Osteoblast (primary cell): ENCODE measurements around the gene ARHGAP44. TPM values are rescaled to one million over a fixed set of nuclear protein-coding genes. Genes with fewer than 3 reads are reported as not detected.

Source experiments
- DNase-seq: peaks from one replicate; pipeline ENCODE4 v3.0.0; 2011; ENCODE audit warnings: low spot score, mixed read lengths; ENCODE audit not compliant: insufficient read length; ENCODE audit errors: missing footprints
- H2AFZ ChIP-seq: 2 replicates; pipeline ENCODE4 v1.6.0; 2011; ENCODE audit warnings: mild to moderate bottlenecking, low read length
- H3K27ac ChIP-seq: 2 replicates; pipeline ENCODE4 v1.5.1; 2011; ENCODE audit warnings: mild to moderate bottlenecking, low read depth, low read length, moderate library complexity
- H3K27me3 ChIP-seq: 2 replicates; pipeline ENCODE4 v1.6.0; 2012; ENCODE audit warnings: mild to moderate bottlenecking, control low read depth, inconsistent platforms, low read length, moderate library complexity; ENCODE audit not compliant: insufficient read depth
- H3K36me3 ChIP-seq: 2 replicates; pipeline ENCODE4 v1.5.1; 2011; ENCODE audit warnings: mild to moderate bottlenecking, low read length, control low read depth, moderate library complexity; ENCODE audit not compliant: insufficient read depth
- H3K4me1 ChIP-seq: 2 replicates; pipeline ENCODE4 v1.5.1; 2011; ENCODE audit warnings: mild to moderate bottlenecking, low read length, control low read depth, moderate library complexity; ENCODE audit not compliant: insufficient read depth
- H3K4me2 ChIP-seq: 2 replicates; pipeline ENCODE4 v1.6.0; 2011; ENCODE audit warnings: mild to moderate bottlenecking, low read length; ENCODE audit not compliant: insufficient read depth
- H3K4me3 ChIP-seq: fragments of 200-600 bp; sonication (generic); 3 replicates; pipeline ENCODE4 v1.5.1; 2012; ENCODE audit warnings: mild to moderate bottlenecking, low read length, inconsistent platforms; ENCODE audit not compliant: insufficient read depth
- H3K79me2 ChIP-seq: 2 replicates; pipeline ENCODE4 v1.6.0; 2012; ENCODE audit warnings: mild to moderate bottlenecking, low read length, control low read depth, inconsistent platforms; ENCODE audit not compliant: insufficient read depth
- H3K9me3 ChIP-seq: 2 replicates; pipeline ENCODE4 v1.5.1; 2011; ENCODE audit warnings: low read depth, low read length, control low read depth
- H4K20me1 ChIP-seq: 2 replicates; pipeline ENCODE4 v1.6.0; 2012; ENCODE audit warnings: mild to moderate bottlenecking, low read length, control low read depth; ENCODE audit not compliant: insufficient read depth
- CTCF ChIP-seq: IDR thresholded peaks from 2 replicates; pipeline ENCODE4 v1.5.1; 2011; ENCODE audit warnings: mild to moderate bottlenecking, low read depth, low read length, moderate library complexity; ENCODE audit errors: extremely low read depth
- total RNA-seq: library from RNA; depleted of rRNA; stranded (reverse); fragments of >200 nt; gene quantifications from 2 replicates; pipeline ENCODE4 v1.2.3, GENCODE V29; 2012

ARHGAP44 gene
- total RNA-seq = 2.9 and 4.3 TPM in 2 replicates

GRCh38 chr17:12789481-12790248, at the start of gene ARHGAP44:
Gene ARHGAP44 (plus strand): TSS chr17:12789498. CDS start chr17:12789839, 341 bp downstream.
- Histone ChIP-seq H3K79me2 (no peaks in the 10 kb centered on the region), H3K9me3 (no peaks in the 10 kb centered on the region), H3K4me2 (peak within 1 kb of the TSS; percentile 79), H3K36me3 (no peaks in the 10 kb centered on the region), H3K27me3 (peaks cover 12% of the 10 kb centered on the region), H2AFZ (peak within 1 kb of the TSS; percentile 78), H3K27ac (no peak within 1 kb of the TSS), H3K4me1 (no peaks in the 10 kb centered on the region), H3K4me3 (peak within 1 kb of the TSS; percentile 71), H4K20me1 (no peaks in the 10 kb centered on the region)
- peak; percentile 97 for DNase-seq
- no peak for TF ChIP-seq CTCF

- TF ChIP-seq CTCF = no peak
- Histone ChIP-seq H4K20me1 (no peaks in the 10 kb centered on the region), H3K79me2 (no peaks in the 10 kb centered on the region), H2AFZ (no peak overlapping the region), H3K4me2 (no peak overlapping the region), H3K36me3 (no peaks in the 10 kb centered on the region), H3K27me3 (no peaks in the 10 kb centered on the region), H3K4me1 (peaks cover 9% of the 10 kb centered on the region), H3K9me3 (no peaks in the 10 kb centered on the region), H3K27ac (no peak overlapping the region), H3K4me3 (no peak overlapping the region)
- DNase-seq = no peak
These were observed 49.8 kb upstream of the ARHGAP44 start for GRCh38 chr17:12739500-12739899.

- no peaks in the 10 kb centered on the region for H3K79me2 ChIP-seq
- no peak for TF ChIP-seq CTCF
- H2AFZ ChIP-seq = no peak overlapping the region
- H3K9me3 ChIP-seq = no peaks in the 10 kb centered on the region
- no peaks in the 10 kb centered on the region for H3K27me3 ChIP-seq
- H4K20me1 ChIP-seq = no peaks in the 10 kb centered on the region
- H3K4me1 ChIP-seq = peaks cover 9% of the 10 kb centered on the region
- no peak for DNase-seq
- no peak overlapping the region for H3K27ac ChIP-seq
- no peak overlapping the region for H3K4me2 ChIP-seq
- H3K4me3 ChIP-seq = no peak overlapping the region
- no peaks in the 10 kb centered on the region for H3K36me3 ChIP-seq
These were observed 46.3 kb upstream of the ARHGAP44 start for GRCh38 chr17:12743046-12743445.

GRCh38 chr17:12744298-12744697, 45.0 kb upstream of the ARHGAP44 start:
- H2AFZ ChIP-seq = no peak overlapping the region
- DNase-seq = no peak

More at GRCh38 chr17:12744298-12744697, 45.0 kb upstream of the ARHGAP44 start:
- Histone ChIP-seq H3K27ac (no peak overlapping the region), H3K4me2 (no peak overlapping the region), H3K4me3 (no peak overlapping the region), H3K9me3 (no peaks in the 10 kb centered on the region), H3K36me3 (no peaks in the 10 kb centered on the region), H4K20me1 (no peaks in the 10 kb centered on the region), H3K79me2 (no peaks in the 10 kb centered on the region), H3K4me1 (peaks cover 9% of the 10 kb centered on the region), H3K27me3 (no peaks in the 10 kb centered on the region)
- TF ChIP-seq CTCF = no peak
